CD4-positive, alpha-beta T cell treated with Interleukin-15 for 1 hour (primary cell): ENCODE data around the gene NT5DC3.
"Not testable (repeated sequence)": the region's sequence is repeated elsewhere in the genome, so short reads cannot be mapped to it uniquely, and the experiment has no call there.

Source experiments
- DNase-seq: peaks from one replicate; pipeline ENCODE4 v3.0.0-alpha.2; 2020

NT5DC3 gene

DNA sequence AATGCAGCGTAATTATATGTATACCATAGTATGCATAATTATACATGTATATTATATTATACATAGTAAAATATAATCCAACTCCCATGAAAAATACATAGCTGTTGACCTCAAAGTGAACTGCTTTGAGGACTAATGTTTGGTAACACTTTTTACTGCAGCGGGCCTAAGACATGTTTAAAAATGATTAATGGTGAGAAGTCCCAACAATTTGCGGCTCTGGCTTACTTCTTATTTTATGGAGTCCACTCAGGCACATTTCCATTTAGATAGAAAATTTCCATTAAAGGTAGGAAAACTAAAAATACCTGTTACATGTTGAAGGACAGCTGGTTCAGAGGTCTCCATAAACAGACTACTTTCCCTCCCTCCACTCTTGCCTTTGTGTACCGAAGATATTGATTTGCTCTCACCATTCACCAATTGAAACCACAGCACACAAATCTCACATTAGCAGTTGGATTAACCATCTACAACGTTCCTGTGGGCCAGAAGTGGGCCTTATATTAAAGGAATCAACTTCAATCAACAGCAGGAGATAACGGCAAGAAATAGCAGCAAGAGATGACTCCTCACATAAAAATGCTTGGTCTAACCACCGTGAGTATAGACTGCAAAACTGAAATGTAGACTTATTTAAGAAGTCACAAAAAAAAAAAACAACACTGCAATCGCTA, 14.1 kb upstream of the NT5DC3 start:
- no peak for DNase-seq

GRCh38 chr12:103854372-103854973, 13.4 kb upstream of the NT5DC3 start:
- no peak for DNase-seq

DNA sequence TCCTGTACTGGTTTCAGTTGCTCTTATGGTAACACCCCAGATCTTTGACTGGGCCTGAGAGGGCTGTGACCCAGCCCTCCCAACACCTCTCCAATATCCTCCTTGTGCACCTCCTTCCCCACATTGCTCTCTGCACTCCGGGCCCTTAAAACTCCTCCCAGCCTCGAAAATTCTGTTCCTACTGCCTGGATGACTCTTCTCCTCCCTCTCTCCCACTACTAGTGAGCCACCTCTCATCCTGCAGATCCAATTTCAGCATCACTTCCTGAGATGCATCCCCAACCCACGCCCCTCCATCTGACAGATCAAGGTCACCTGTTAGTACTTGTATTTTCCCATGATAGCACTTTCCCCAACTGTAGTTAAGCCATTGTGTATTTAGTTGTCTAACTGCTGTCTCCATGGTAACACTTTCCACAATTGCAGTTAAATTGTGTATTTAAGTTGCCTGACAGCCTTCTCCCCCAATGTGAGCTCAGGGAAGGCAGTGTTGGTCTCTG, 11.5 kb upstream of the NT5DC3 start:
- DNase-seq = no peak

- no peak for DNase-seq
These were observed 10.1 kb upstream of the NT5DC3 start for GRCh38 chr12:103851127-103851526.

DNA sequence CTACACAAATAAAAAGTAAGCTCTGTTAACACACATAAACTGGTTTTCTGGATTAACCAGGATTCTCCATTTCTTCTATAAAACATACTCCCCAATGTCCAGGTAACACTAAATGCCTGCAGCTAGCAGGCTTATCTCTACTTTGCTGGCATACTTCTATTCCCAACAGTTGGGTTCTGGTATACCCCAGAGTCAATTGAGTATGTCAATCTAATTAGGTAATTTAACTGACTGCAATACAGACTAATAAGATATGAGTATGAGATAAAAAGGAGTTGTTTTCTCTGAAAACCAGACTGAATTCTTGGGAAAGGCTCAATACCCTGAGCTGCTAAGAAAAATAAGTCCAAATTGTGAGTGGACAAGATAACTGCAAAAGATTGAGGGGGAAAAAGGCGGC, 9.4 kb upstream of the NT5DC3 start:
- DNase-seq = no peak

DNA sequence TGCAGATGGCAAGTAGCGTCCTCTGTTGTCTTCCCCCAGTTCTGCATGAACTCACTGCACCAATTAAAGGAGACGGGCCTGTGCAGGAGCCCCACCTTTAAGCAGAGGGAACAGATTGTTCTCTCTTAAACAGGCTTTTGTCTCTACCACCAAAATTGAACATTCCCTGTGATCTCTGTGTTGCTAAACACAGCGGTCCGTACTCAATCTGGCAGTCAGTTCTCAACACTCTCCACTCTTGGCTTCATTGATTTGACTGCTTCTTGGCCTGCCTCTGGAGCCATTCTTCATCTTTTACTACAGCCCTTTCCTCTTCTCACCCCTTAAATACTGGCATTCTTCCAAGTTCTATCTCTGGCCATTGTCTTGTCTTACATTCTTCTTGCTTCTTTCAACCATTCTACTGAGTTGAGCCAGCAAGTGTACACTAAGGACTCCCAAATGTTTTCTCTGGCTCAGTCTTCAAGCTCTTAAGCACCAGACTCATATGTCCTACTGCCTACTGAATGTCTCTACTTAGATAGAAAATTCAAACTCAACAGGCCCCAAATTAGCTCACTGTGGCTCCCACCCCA, 8.0 kb upstream of the NT5DC3 start:
- DNase-seq = no peak

- no peak for DNase-seq
These were observed 7.1 kb upstream of the NT5DC3 start for GRCh38 chr12:103848143-103848542.

DNA sequence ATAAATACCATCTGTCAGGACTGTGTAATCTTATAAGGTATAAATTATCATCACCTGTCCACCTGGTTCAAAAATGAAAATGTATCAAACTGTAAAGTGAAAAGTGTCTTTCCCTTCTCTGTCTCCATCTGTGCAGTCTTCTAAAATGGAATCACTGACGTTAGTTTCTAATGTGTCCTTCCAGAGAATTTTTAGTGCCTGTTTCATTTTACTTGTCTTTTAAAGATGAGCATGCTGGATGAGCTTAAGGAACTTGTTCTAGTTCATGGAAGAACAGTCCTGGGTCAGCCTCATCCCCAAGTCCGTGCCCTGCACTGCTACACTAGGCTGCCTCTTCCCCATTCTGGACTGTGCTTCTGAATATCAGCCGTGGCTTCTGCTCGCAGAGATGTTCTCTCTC, 5.4 kb upstream of the NT5DC3 start:
- DNase-seq = no peak

GRCh38 chr12:103844305-103844704, 3.3 kb upstream of the NT5DC3 start:
- no peak for DNase-seq

- DNase-seq = peak; percentile 20
These were observed 903 bp upstream of the NT5DC3 start for GRCh38 chr12:103841690-103842584.

- DNase-seq = no peak
These were observed 565 bp downstream of the NT5DC3 start for GRCh38 chr12:103840462-103840875.

- no peak for DNase-seq
These were observed 1.2 kb downstream of the NT5DC3 start for GRCh38 chr12:103839609-103840461.

- no peak for DNase-seq
These were observed 1.9 kb downstream of the NT5DC3 start for GRCh38 chr12:103839103-103839502.

DNA sequence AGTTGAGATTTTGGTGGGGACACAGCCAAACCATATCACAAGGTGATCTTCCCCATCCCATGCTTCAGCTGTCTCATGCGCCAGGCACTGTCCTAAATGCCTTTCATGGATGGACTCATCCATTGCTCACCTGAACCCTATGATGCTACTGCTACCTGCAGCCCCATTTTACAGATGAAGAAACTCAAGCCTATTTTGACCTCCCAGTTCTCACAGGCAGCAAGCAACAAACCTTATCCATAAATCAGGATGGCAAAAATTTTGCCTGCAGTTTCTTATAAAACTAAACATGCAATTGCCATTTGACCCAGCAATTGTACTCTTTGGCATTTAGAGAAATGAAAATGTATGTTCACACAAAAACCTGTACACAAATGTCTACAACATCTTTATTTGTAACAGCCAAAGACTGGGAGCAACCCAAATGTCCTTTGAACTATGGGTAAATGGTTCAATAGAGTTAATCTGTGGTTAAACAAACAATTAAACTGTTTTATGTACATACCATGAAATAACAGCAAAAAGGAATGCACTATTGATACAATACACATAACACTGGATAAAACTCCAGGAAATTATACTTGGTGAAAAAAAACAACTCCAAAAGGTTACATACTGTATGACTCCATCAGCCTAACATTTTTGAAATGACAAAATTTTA, 2.6 kb downstream of the NT5DC3 start:
- no peak for DNase-seq

DNA sequence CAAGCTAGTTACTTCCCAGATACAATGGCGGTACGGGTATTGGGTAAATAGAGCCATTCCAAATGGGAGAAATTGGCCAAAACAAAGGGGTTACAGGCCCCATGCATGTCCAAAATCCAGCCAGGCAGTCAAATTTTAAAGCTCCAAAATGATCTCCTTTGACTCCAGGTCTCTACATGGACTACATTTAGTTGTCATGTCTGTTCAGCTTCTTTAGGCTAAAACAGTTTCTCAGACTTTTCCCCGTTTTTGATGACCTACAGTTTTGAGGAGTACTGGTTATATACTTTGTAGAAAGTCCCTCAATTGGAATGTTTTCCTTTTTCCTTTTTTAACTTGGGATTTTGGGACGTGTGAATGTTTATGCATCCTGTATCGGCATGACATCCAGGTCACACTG, 4.7 kb downstream of the NT5DC3 start:
- DNase-seq = no peak

DNA sequence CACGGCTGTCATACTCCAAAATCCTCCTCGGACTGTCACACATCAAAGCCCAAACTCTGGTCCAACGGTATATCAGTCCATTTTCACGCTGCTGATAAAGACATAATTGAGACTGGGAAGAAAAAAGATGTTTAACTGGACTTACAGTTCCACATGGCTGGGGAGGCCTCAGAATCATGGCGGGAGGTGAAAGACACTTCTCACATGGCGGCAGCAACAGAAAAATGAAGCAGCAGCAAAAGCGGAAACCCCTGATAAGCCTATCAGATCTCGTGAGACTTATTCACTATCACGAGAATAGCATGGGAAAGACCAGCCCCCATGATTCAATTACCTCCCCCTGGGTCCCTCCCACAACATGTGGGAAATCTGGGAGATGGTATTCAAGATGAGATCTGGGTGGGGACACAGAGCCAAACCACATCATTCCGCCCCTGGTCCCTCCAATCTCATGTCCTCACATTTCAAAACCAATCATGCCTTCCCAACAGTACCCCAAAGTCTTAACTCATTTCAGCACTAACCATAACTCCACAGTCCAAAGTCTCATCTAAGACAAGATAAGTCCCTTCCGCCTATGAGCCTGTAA, 5.2 kb downstream of the NT5DC3 start:
- DNase-seq = not testable (repeated sequence)

- no peak for DNase-seq
These were observed 6.1 kb downstream of the NT5DC3 start for GRCh38 chr12:103834942-103835341.

DNA sequence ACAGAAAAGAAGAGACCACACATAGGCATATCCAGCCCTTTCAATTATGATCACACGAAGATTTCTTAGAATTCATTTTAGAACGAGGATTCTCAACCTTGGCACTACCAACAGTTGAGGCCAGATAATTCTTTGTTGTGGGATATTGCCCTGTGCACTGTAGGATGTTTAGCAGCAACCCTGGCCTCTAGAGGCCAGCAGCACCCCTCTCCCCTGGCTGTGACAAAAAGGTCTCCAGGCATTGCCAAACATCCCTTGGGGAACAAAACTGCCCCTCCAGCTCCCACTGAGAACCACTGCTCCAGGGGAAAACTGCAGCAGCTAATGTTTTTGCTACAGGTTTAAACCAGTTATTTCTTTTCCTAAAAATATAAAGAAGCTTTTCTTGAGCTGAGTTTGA, 7.1 kb downstream of the NT5DC3 start:
- no peak for DNase-seq

DNA sequence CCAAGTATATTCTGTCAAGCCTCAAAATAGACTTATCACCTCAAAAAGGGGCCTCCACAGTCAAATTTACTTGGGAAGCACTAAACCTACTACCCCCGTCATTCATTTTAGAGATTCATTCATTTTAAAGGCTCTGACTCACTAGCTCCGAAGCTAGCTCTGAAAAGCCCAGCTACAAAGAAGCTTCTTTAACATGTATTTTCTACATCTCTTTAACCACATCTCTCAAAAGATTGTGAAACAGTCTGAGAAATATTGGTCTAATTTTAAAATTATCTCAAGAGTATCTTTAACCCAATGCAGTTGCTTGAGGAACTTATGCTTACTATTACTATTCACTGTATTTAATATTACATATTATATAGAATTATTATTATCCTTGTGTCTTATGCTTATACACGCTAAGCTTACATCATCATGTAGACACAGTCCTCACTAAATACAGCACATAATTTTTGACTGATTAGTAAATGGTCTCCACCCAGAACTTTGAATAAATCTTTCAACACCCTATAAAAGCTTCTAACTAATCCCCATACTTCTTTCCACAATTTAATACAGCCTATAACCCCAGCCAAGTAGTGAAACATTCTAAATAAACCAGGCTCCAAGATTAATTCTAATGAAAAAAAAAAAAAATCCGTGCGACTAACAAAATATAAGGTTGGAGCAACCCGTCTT, 7.8 kb downstream of the NT5DC3 start:
- no peak for DNase-seq

GRCh38 chr12:103832048-103832997, 8.7 kb downstream of the NT5DC3 start:
- no peak for DNase-seq
